GM21423 (cell line): ENCODE data around the gene CACNA1C.

ENCODE experiments used
- ATAC-seq: cut with Tn5 transposase; IDR thresholded peaks from one replicate; pipeline ENCODE4 v1.9.1; 2021; ENCODE audit warnings: mild to moderate bottlenecking, moderate library complexity; ENCODE audit not compliant: unreplicated experiment

CACNA1C gene

GRCh38 chr12:2631653-2632350, 579.0 kb downstream of the CACNA1C start:
- ATAC-seq, result no peak

GRCh38 chr12:2633176-2633824, 580.5 kb downstream of the CACNA1C start:
- no peak for ATAC-seq

GRCh38 chr12:2633825-2634200, 581.0 kb downstream of the CACNA1C start:
- no peak for ATAC-seq

GRCh38 chr12:2634471-2634870, 581.7 kb downstream of the CACNA1C start:
- no peak for ATAC-seq

- ATAC-seq, result no peak
Measured at GRCh38 chr12:2636741-2637340, 584.1 kb downstream of the CACNA1C start.

GRCh38 chr12:2637371-2637770, 584.6 kb downstream of the CACNA1C start:
- no peak for ATAC-seq

GRCh38 chr12:2638273-2639019, 585.7 kb downstream of the CACNA1C start:
- ATAC-seq, result no peak

- ATAC-seq, result no peak
Measured at GRCh38 chr12:2639020-2639298, 586.2 kb downstream of the CACNA1C start.

- no peak for ATAC-seq
Measured at GRCh38 chr12:2640281-2640680, 587.5 kb downstream of the CACNA1C start.

- no peak for ATAC-seq
Measured at GRCh38 chr12:2640709-2641108, 587.9 kb downstream of the CACNA1C start.

GRCh38 chr12:2641207-2641606, 588.4 kb downstream of the CACNA1C start:
- ATAC-seq, result no peak

- no peak for ATAC-seq
Measured at GRCh38 chr12:2641761-2642160, 589.0 kb downstream of the CACNA1C start.

- no peak for ATAC-seq
Measured at GRCh38 chr12:2642176-2642892, 589.5 kb downstream of the CACNA1C start.

GRCh38 chr12:2642896-2643425, 590.2 kb downstream of the CACNA1C start:
- ATAC-seq, result no peak

GRCh38 chr12:2643576-2644135, 590.9 kb downstream of the CACNA1C start:
- ATAC-seq, result no peak

GRCh38 chr12:2644683-2645405, 592.1 kb downstream of the CACNA1C start:
- ATAC-seq, result no peak

GRCh38 chr12:2645460-2645859, 592.7 kb downstream of the CACNA1C start:
- ATAC-seq, result no peak

GRCh38 chr12:2646341-2646740, 593.6 kb downstream of the CACNA1C start:
- ATAC-seq, result no peak

GRCh38 chr12:2647186-2647585, 594.4 kb downstream of the CACNA1C start:
- ATAC-seq, result no peak

GRCh38 chr12:2648406-2648805, 595.6 kb downstream of the CACNA1C start:
- no peak for ATAC-seq
